GM23248 (cell line): ENCODE measurements around the gene RHOT2. TPM values are rescaled to one million over a fixed set of nuclear protein-coding genes. Genes with fewer than 3 reads are reported as not detected.

Experiments
- DNase-seq: peaks from one replicate; pipeline ENCODE4 v3.0.0-alpha.2; 2015
- H2AFZ ChIP-seq: fragments of 200-600 bp; sonication (generic); 2 replicates; pipeline ENCODE4 v1.6.1; 2016; ENCODE audit warnings: antibody characterized with exemption
- H3F3A ChIP-seq: fragments of 200-600 bp; sonication (generic); 2 replicates; pipeline ENCODE4 v1.6.1; 2016; ENCODE audit warnings: mild to moderate bottlenecking, antibody characterized with exemption, mixed run types; ENCODE audit not compliant: insufficient read depth
- H3K27ac ChIP-seq: fragments of 200-600 bp; sonication (generic); 2 replicates; pipeline ENCODE4 v1.5.1; 2016; ENCODE audit warnings: mild to moderate bottlenecking
- H3K27me3 ChIP-seq: fragments of 200-600 bp; sonication (generic); replicated peaks from 2 replicates; pipeline ENCODE4 v1.6.1; 2016; ENCODE audit warnings: mild to moderate bottlenecking; ENCODE audit not compliant: insufficient read depth
- H3K36me3 ChIP-seq: fragments of 200-600 bp; sonication (generic); 2 replicates; pipeline ENCODE4 v1.6.1; 2016; ENCODE audit warnings: low read depth, mild to moderate bottlenecking
- H3K4me1 ChIP-seq: fragments of 200-600 bp; sonication (generic); 2 replicates; pipeline ENCODE4 v1.6.1; 2016; ENCODE audit warnings: mild to moderate bottlenecking; ENCODE audit not compliant: insufficient read depth
- H3K4me2 ChIP-seq: fragments of 200-600 bp; sonication (generic); one replicate; pipeline ENCODE4 v1.6.1; 2016; ENCODE audit warnings: mild to moderate bottlenecking; ENCODE audit not compliant: unreplicated experiment
- H3K4me3 ChIP-seq: fragments of 200-600 bp; sonication (generic); 2 replicates; pipeline ENCODE4 v1.5.1; 2016; ENCODE audit warnings: mild to moderate bottlenecking
- H3K79me2 ChIP-seq: fragments of 200-600 bp; sonication (generic); 2 replicates; pipeline ENCODE4 v1.6.1; 2016; ENCODE audit warnings: mild to moderate bottlenecking; ENCODE audit not compliant: insufficient read depth
- H3K9ac ChIP-seq: fragments of 200-600 bp; sonication (generic); 2 replicates; pipeline ENCODE4 v1.6.1; 2016; ENCODE audit warnings: mild to moderate bottlenecking
- H3K9me2 ChIP-seq: fragments of 200-600 bp; sonication (generic); 2 replicates; pipeline ENCODE4 v1.6.1; 2016; ENCODE audit warnings: mixed run types, mild to moderate bottlenecking, moderate library complexity; ENCODE audit not compliant: insufficient read depth
- H3K9me3 ChIP-seq: fragments of 200-600 bp; sonication (generic); one replicate; pipeline ENCODE4 v1.6.1; 2017; ENCODE audit warnings: low read depth
- H4K20me1 ChIP-seq: fragments of 200-600 bp; sonication (generic); 2 replicates; pipeline ENCODE4 v1.6.0; 2016; ENCODE audit not compliant: insufficient read depth
- EZH2 ChIP-seq: fragments of 200-600 bp; sonication (generic); IDR thresholded peaks from 2 replicates; pipeline ENCODE4 v1.6.1; 2018; ENCODE audit warnings: antibody characterized with exemption, mild to moderate bottlenecking; ENCODE audit not compliant: insufficient read depth, poor library complexity, severe bottlenecking
- EZH2phosphoT487 ChIP-seq: fragments of 200-600 bp; sonication (generic); IDR thresholded peaks from 2 replicates; pipeline ENCODE4 v1.6.1; 2018; ENCODE audit warnings: antibody characterized with exemption, moderate library complexity, mild to moderate bottlenecking, low read depth; ENCODE audit not compliant: insufficient read depth
- WGBS, 2 experiments: methylation state at CpG; one replicate each; pipeline ENCODE4 v1.1.6; 2015 to 2017; ENCODE audit warnings: low lambda C conversion rate in 2 of 2, low coverage in 1 of 2; ENCODE audit errors: missing lambda C conversion rate in 2 of 2; 5-methylcytosine and 5-hydroxymethylcytosine counted together
- in situ Hi-C: fragments of 300-500 bp; cut with MboI; formaldehyde crosslinking; loops from 2 replicates; pipeline ENCODE4 v1.15.0; 2020
- polyA plus RNA-seq: library from polyadenylated mRNA; unstranded; fragments of >200 nt; fragmentation: Nextera tagmentation; extraction: Ambion mirVana; gene quantifications from 2 replicates; pipeline ENCODE4 v1.2.1, GENCODE V29; 2016
- total RNA-seq: library from RNA; depleted of rRNA; stranded (reverse); fragments of >200 nt; shearing (Covaris generic); gene quantifications from 2 replicates; pipeline ENCODE4 v1.2.3, GENCODE V29; 2014

RHOT2 gene
- total and polyA plus RNA-seq, 2 experiments from 2014 or later, result 65.9 to 70.0 TPM

GRCh38 chr16:642189-643049 is 25.5 kb upstream of the RHOT2 start:
- H3K9me2 ChIP-seq, result no peaks in the 10 kb centered on the region
- no peak overlapping the region for H3K27ac ChIP-seq
- peaks cover 14% of the 10 kb centered on the region for H3K79me2 ChIP-seq
- no peaks in the 10 kb centered on the region for H4K20me1 ChIP-seq
- in situ Hi-C loops, result no loop called here
- H3K4me3 ChIP-seq, result peak overlapping the region; percentile 76
- peak overlapping the region; percentile 72 for H2AFZ ChIP-seq
- peaks cover 9% of the 10 kb centered on the region for H3F3A ChIP-seq
- H3K36me3 ChIP-seq, result no peaks in the 10 kb centered on the region
- 12 to 19% methylated on average over 31 to 44 of the region's 72 CpGs for WGBS, 2 experiments
- H3K9ac ChIP-seq, result peak overlapping the region; percentile 80
- 0 out of 2 replicates have a peak, but pooled peaks cover 4% of the 10 kb centered on the region for H3K4me1 ChIP-seq
- H3K4me2 ChIP-seq, result peak overlapping the region; percentile 79
- H3K9me3 ChIP-seq, result no peaks in the 10 kb centered on the region
- no peaks in the 10 kb centered on the region for H3K27me3 ChIP-seq
- DNase-seq, result peak; percentile 64
- TF ChIP-seq EZH2phosphoT487, result no peak
- no peak for TF ChIP-seq EZH2

GRCh38 chr16:643050-643368 is 24.9 kb upstream of the RHOT2 start:
- in situ Hi-C loops, result no loop called here
- no peaks in the 10 kb centered on the region for H3K9me2 ChIP-seq
- no peaks in the 10 kb centered on the region for H3K9me3 ChIP-seq
- H3K36me3 ChIP-seq, result no peaks in the 10 kb centered on the region
- 76 to 87% methylated on average over 11 to 13 of the region's 13 CpGs for WGBS, 2 experiments
- peaks cover 9% of the 10 kb centered on the region for H3F3A ChIP-seq
- H3K4me1 ChIP-seq, result 0 out of 2 replicates have a peak, but pooled peaks cover 4% of the 10 kb centered on the region
- no peak for DNase-seq
- H3K4me2 ChIP-seq, result peak overlapping the region; percentile 79
- H2AFZ ChIP-seq, result no peak overlapping the region
- H4K20me1 ChIP-seq, result no peaks in the 10 kb centered on the region
- no peak overlapping the region for H3K27ac ChIP-seq
- peak overlapping the region; percentile 80 for H3K9ac ChIP-seq
- H3K79me2 ChIP-seq, result peaks cover 19% of the 10 kb centered on the region
- H3K27me3 ChIP-seq, result no peaks in the 10 kb centered on the region
- TF ChIP-seq EZH2phosphoT487, result no peak
- peak overlapping the region; percentile 76 for H3K4me3 ChIP-seq

- DNase-seq, result no peak
Observed at GRCh38 chr16:644556-644955, 23.4 kb upstream of the RHOT2 start.

GRCh38 chr16:645852-646678 is 21.9 kb upstream of the RHOT2 start:
- Histone ChIP-seq H3K9me3 (no peaks in the 10 kb centered on the region), H3F3A (no peaks in the 10 kb centered on the region), H3K9me2 (no peaks in the 10 kb centered on the region), H3K4me3 (no peak overlapping the region), H4K20me1 (no peaks in the 10 kb centered on the region), H3K4me2 (no peak overlapping the region), H3K27me3 (no peaks in the 10 kb centered on the region), H3K9ac (no peak overlapping the region), H3K27ac (no peak overlapping the region), H3K4me1 (peaks cover 4% of the 10 kb centered on the region; the same call in 1 of the 2 replicates), H2AFZ (no peak overlapping the region), H3K36me3 (no peaks in the 10 kb centered on the region), H3K79me2 (peaks cover 38% of the 10 kb centered on the region)
- in situ Hi-C loops, result no loop called here
- 68 to 72% methylated on average over 26 to 32 of the region's 32 CpGs for WGBS, 2 experiments
- DNase-seq, result no peak
- TF ChIP-seq EZH2phosphoT487 (no peak), EZH2 (no peak)

More at GRCh38 chr16:644556-644955, 23.4 kb upstream of the RHOT2 start:
- in situ Hi-C loops, result no loop called here
- Histone ChIP-seq H3K9me3 (no peaks in the 10 kb centered on the region), H2AFZ (no peak overlapping the region), H3K27me3 (no peaks in the 10 kb centered on the region), H3K36me3 (no peaks in the 10 kb centered on the region), H3K27ac (no peak overlapping the region), H3K9me2 (no peaks in the 10 kb centered on the region), H3K4me2 (no peak overlapping the region), H3K4me3 (no peak overlapping the region), H3K79me2 (peaks cover 29% of the 10 kb centered on the region), H3K4me1 (0 out of 2 replicates have a peak, but pooled peaks cover 4% of the 10 kb centered on the region), H3F3A (0 out of 2 replicates have a peak, but pooled peaks cover 1% of the 10 kb centered on the region), H4K20me1 (no peaks in the 10 kb centered on the region), H3K9ac (no peak overlapping the region)
- WGBS, 2 experiments, result 84 to 89% methylated on average over 12 of the region's 12 CpGs
- no peak for TF ChIP-seq EZH2
- TF ChIP-seq EZH2phosphoT487, result no peak
